ENCODE results near the gene GOLT1B.

DNA sequence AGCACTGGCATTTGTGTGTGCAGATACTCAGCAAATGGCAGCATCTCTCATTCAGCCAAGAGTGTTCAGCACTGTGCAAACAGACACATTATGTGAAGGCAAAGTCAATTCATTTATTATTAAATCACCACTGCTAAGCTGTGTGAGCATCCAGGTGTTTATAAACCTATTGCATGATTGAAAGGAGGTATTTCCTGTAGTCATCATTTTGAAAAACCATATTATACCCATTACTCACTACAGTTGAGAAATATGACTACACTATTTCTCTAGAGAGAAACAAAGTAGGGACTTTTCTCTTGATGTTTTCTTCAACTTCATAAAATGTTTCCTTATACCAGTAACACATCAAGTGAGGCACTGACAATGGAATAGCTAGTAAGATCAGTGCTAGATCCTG lies 38.2 kb downstream of the GOLT1B start:
- TF ChIP-seq, protein P1, sequence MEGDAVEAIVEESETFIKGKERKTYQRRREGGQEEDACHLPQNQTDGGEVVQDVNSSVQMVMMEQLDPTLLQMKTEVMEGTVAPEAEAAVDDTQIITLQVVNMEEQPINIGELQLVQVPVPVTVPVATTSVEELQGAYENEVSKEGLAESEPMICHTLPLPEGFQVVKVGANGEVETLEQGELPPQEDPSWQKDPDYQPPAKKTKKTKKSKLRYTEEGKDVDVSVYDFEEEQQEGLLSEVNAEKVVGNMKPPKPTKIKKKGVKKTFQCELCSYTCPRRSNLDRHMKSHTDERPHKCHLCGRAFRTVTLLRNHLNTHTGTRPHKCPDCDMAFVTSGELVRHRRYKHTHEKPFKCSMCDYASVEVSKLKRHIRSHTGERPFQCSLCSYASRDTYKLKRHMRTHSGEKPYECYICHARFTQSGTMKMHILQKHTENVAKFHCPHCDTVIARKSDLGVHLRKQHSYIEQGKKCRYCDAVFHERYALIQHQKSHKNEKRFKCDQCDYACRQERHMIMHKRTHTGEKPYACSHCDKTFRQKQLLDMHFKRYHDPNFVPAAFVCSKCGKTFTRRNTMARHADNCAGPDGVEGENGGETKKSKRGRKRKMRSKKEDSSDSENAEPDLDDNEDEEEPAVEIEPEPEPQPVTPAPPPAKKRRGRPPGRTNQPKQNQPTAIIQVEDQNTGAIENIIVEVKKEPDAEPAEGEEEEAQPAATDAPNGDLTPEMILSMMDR (IDR thresholded peaks at IDR 0.05): no peak
- no peak for TF ChIP-seq EP300 (IDR thresholded peaks at IDR 0.05)
